Measurements from ENCODE around the gene AKR1E2. TPM values are rescaled to one million over a fixed set of nuclear protein-coding genes. Genes with fewer than 3 reads are reported as not detected.

AKR1E2 gene
- total RNA-seq, 2 experiments from 2014 or later: 6.1 to 6.5 TPM

DNA sequence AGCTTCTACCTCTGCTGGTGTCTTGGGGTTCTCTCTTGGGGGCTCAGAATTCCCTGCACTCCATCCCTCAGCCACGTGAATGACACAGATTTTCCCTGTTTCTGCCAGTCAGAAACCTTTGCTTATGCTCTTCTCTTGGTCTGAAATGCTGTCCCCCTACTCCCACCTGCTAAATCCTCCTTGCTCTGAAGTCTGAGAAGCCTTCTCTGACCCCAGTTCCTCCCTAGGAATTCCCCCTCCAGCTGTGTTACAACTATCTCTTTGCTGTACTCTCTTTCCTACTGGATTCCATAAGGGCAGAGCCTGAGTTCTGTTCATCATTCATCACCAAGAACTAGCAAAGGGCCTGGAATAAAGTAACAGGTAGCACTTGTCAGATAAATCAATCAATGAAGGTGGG lies 33.6 kb upstream of the AKR1E2 start:
- CTCF ChIA-PET: interaction anchor here (0.9 kb wide), 1 partner anchor 831 kb away, joined by 3 read pairs; no protein-coding TSS in a partner anchor
- H3K9me3 Mint-ChIP-seq: no peaks in the 10 kb centered on the region
- no peak for TF ChIP-seq CTCF (IDR thresholded peaks at IDR 0.05)

DNA sequence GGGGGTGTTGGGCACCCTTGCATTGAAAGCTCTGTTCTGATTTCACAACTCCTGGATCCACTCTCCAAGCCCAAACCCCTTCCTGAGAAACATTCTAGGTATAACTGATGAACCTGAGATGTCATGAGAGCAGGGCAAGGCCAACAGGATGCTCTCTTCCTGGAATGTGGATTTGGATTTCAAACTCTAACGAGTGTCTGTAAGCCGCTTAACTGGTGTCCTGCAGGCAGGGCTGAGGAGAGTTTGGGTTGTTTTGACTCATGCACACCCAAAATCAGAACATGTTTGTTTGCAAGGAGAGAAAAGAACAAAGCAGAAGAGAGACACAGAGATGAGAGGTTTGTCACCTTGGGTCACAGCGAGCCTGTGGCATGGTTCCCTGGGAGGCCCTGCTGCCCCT lies 24.6 kb upstream of the AKR1E2 start:
- peaks cover 7% of the 10 kb centered on the region for H3K27me3 Mint-ChIP-seq
- no peak overlapping the region for H3K4me3 Mint-ChIP-seq
- intact Hi-C loops (cut with micrococcal nuclease): no loop called here
- no peaks in the 10 kb centered on the region for H3K9me3 Mint-ChIP-seq
- H3K36me3 Mint-ChIP-seq (ENCODE audit: low read depth): no peaks in the 10 kb centered on the region
- DNase-seq (no peak), ATAC-seq (no peak)
- no peaks in the 10 kb centered on the region for H3K4me1 Mint-ChIP-seq (ENCODE audit: low read depth)
- no peak overlapping the region for H3K27ac Mint-ChIP-seq
- ChIA-PET CTCF (no interaction called here), POLR2A (no interaction called here)
- no peak for TF ChIP-seq CTCF (IDR thresholded peaks at IDR 0.05)

More for the DNA sequence above, 33.6 kb upstream of the AKR1E2 start:
- intact Hi-C loops (cut with micrococcal nuclease): no loop called here
- no peaks in the 10 kb centered on the region for H3K36me3 Mint-ChIP-seq (ENCODE audit: low read depth)
- POLR2A ChIA-PET: no interaction called here
- no peak overlapping the region for H3K4me3 Mint-ChIP-seq
- H3K4me1 Mint-ChIP-seq (ENCODE audit: low read depth): no peaks in the 10 kb centered on the region
- no peak overlapping the region for H3K27ac Mint-ChIP-seq
- H3K27me3 Mint-ChIP-seq: peaks cover 5% of the 10 kb centered on the region
- ATAC-seq: no peak
- no peak for DNase-seq

- ChIA-PET CTCF (interaction anchor here (1.3 to 2.5 kb wide), 3 partner anchors 10 to 12 kb away, joined by 3 to 11 read pairs (median 3); no protein-coding TSS in a partner anchor), POLR2A (no interaction called here)
- intact Hi-C loops (cut with micrococcal nuclease): no loop called here
- H3K4me3 Mint-ChIP-seq: no peak overlapping the region
- no peak overlapping the region for H3K27ac Mint-ChIP-seq
- DNase-seq (no peak), ATAC-seq (no peak)
- H3K4me1 Mint-ChIP-seq (ENCODE audit: low read depth): no peaks in the 10 kb centered on the region
- H3K27me3 Mint-ChIP-seq: peaks cover 5% of the 10 kb centered on the region
- H3K36me3 Mint-ChIP-seq (ENCODE audit: low read depth): no peaks in the 10 kb centered on the region
- TF ChIP-seq CTCF (IDR thresholded peaks at IDR 0.05): no peak
- no peaks in the 10 kb centered on the region for H3K9me3 Mint-ChIP-seq
These were observed 23.1 kb upstream of the AKR1E2 start for GRCh38 chr10:4802711-4803487.

DNA sequence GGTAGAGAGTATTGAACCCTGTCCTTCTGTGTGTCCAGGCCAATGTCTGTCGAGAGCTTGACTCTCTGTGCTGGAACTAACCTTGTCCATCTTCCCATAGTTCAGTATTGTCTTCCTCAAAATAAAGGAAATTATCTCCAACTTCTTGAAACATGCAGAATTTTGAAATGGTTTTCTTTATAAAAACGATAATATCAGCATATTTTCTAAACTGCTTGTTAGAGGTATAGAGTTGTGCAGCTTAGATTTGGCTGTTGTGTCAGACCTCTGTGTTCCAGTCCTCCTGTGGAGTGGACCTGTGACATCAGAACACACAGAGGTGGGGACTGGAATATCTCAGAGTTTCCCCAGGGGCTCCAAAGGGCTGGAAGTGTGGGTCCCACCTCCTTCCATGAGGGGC lies 22.2 kb upstream of the AKR1E2 start:
- Mint-ChIP-seq H3K9me3 (no peaks in the 10 kb centered on the region), H3K4me3 (no peak overlapping the region), H3K27ac (no peak overlapping the region), H3K4me1 (ENCODE audit: low read depth) (no peaks in the 10 kb centered on the region), H3K27me3 (peaks cover 5% of the 10 kb centered on the region), H3K36me3 (ENCODE audit: low read depth) (no peaks in the 10 kb centered on the region)
- no peak for DNase-seq
- intact Hi-C loops (cut with micrococcal nuclease): no loop called here
- no peak for ATAC-seq
- POLR2A ChIA-PET: no interaction called here
- CTCF ChIA-PET: interaction anchor here (1.3 to 2.5 kb wide), 3 partner anchors 9 to 11 kb away, joined by 3 to 11 read pairs (median 3); no protein-coding TSS in a partner anchor
- TF ChIP-seq CTCF (IDR thresholded peaks at IDR 0.05): no peak

- TF ChIP-seq CTCF (IDR thresholded peaks at IDR 0.05): no peak
- Mint-ChIP-seq H3K9me3 (no peaks in the 10 kb centered on the region), H3K4me1 (ENCODE audit: low read depth) (no peaks in the 10 kb centered on the region), H3K27me3 (peaks cover 5% of the 10 kb centered on the region), H3K36me3 (ENCODE audit: low read depth) (no peaks in the 10 kb centered on the region), H3K27ac (no peak overlapping the region), H3K4me3 (no peak overlapping the region)
- DNase-seq (no peak), ATAC-seq (no peak)
- intact Hi-C loops (cut with micrococcal nuclease): no loop called here
- ChIA-PET CTCF (interaction anchor here (1.3 to 2.5 kb wide), 3 partner anchors 8 to 10 kb away, joined by 3 to 11 read pairs (median 3); no protein-coding TSS in a partner anchor), POLR2A (no interaction called here)
These were observed 21.5 kb upstream of the AKR1E2 start for GRCh38 chr10:4804465-4804864.

Measured in activated CD8-positive, alpha-beta T cell treated with anti-CD3 and anti-CD28 coated beads for 36 hours (primary cell).